ENCODE data around the gene HS3ST5.
"Not testable (repeated sequence)": the region's sequence is repeated elsewhere in the genome, so short reads cannot be mapped to it uniquely, and the experiment has no call there.

HS3ST5 gene

GRCh38 chr6:114334237-114334636 is 8.6 kb downstream of the HS3ST5 start:
- no peak for DNase-seq

GRCh38 chr6:114327074-114327473 is 15.7 kb downstream of the HS3ST5 start:
- no peak for DNase-seq

GRCh38 chr6:114323784-114324183 is 19.0 kb downstream of the HS3ST5 start:
- DNase-seq: no peak

- DNase-seq: no peak
Measured at GRCh38 chr6:114319749-114320148, 23.1 kb downstream of the HS3ST5 start.

GRCh38 chr6:114315831-114316595 is 26.8 kb downstream of the HS3ST5 start:
- no peak for DNase-seq

- DNase-seq: not testable (repeated sequence)
Measured at GRCh38 chr6:114313816-114314215, 29.0 kb downstream of the HS3ST5 start.

GRCh38 chr6:114312931-114313330 is 29.9 kb downstream of the HS3ST5 start:
- peak in 1 of 5 experiments; percentile 54 for DNase-seq

- no peak for DNase-seq
Measured at GRCh38 chr6:114310053-114310452, 32.8 kb downstream of the HS3ST5 start.

GRCh38 chr6:114304304-114304887 is 38.4 kb downstream of the HS3ST5 start:
- peak in 1 of 5 experiments; percentile 1 for DNase-seq

GRCh38 chr6:114301596-114302219 is 41.1 kb downstream of the HS3ST5 start:
- no peak for DNase-seq

- no peak for DNase-seq
Measured at GRCh38 chr6:114297135-114297534, 45.7 kb downstream of the HS3ST5 start.

GRCh38 chr6:114292431-114292830 is 50.4 kb downstream of the HS3ST5 start:
- no peak for DNase-seq

GRCh38 chr6:114291428-114291827 is 51.4 kb downstream of the HS3ST5 start:
- no peak for DNase-seq

GRCh38 chr6:114290864-114291263 is 52.0 kb downstream of the HS3ST5 start:
- no peak for DNase-seq

GRCh38 chr6:114288701-114289495 is 53.9 kb downstream of the HS3ST5 start:
- DNase-seq: no peak

- no peak for DNase-seq
Measured at GRCh38 chr6:114287461-114287860, 55.4 kb downstream of the HS3ST5 start.

GRCh38 chr6:114286211-114286610 is 56.6 kb downstream of the HS3ST5 start:
- no peak for DNase-seq

GRCh38 chr6:114284281-114284680 is 58.5 kb downstream of the HS3ST5 start:
- no peak for DNase-seq

GRCh38 chr6:114282292-114282691 is 60.5 kb downstream of the HS3ST5 start:
- DNase-seq: no peak

GRCh38 chr6:114281496-114281895 is 61.3 kb downstream of the HS3ST5 start:
- DNase-seq: no peak

GRCh38 chr6:114280239-114280982 is 62.4 kb downstream of the HS3ST5 start:
- DNase-seq: no peak

GRCh38 chr6:114277220-114277619 is 65.6 kb downstream of the HS3ST5 start:
- DNase-seq: no peak

All from T-helper 2 cell (primary cell).